Effector memory CD4-positive, alpha-beta T cell (primary cell): ENCODE results near the gene ELP1.
"Not testable (repeated sequence)": the region's sequence is repeated elsewhere in the genome, so short reads cannot be mapped to it uniquely, and the experiment has no call there.

Source experiments
- DNase-seq, 3 donors: peaks; one replicate each; pipeline ENCODE4 v3.0.0-alpha.2; 2020
- H3K27ac ChIP-seq: 2 replicates; pipeline ENCODE4 v1.7.0; 2013; ENCODE audit warnings: mild to moderate bottlenecking, low read length, moderate library complexity; ENCODE audit not compliant: insufficient read depth, poor library complexity, severe bottlenecking
- H3K27me3 ChIP-seq: replicated peaks from 2 replicates; pipeline ENCODE4 v1.7.0; 2013; ENCODE audit warnings: mild to moderate bottlenecking, low read length; ENCODE audit not compliant: insufficient read depth, control insufficient read depth, poor library complexity, severe bottlenecking
- H3K36me3 ChIP-seq: 2 replicates; pipeline ENCODE4 v1.7.0; 2013; ENCODE audit warnings: mild to moderate bottlenecking, low read length, moderate library complexity; ENCODE audit not compliant: control insufficient read depth, insufficient read depth
- H3K4me1 ChIP-seq: 2 replicates; pipeline ENCODE4 v1.7.0; 2013; ENCODE audit warnings: low read length, mild to moderate bottlenecking; ENCODE audit not compliant: control insufficient read depth, insufficient read depth, poor library complexity, severe bottlenecking
- H3K4me3 ChIP-seq: 2 replicates; pipeline ENCODE4 v1.7.0; 2013; ENCODE audit warnings: low read length, low read depth, mild to moderate bottlenecking; ENCODE audit not compliant: insufficient read depth, poor library complexity, severe bottlenecking
- H3K9me3 ChIP-seq: 2 replicates; pipeline ENCODE4 v1.7.0; 2013; ENCODE audit warnings: mild to moderate bottlenecking, low read length, moderate library complexity; ENCODE audit not compliant: control insufficient read depth

ELP1 gene

DNA sequence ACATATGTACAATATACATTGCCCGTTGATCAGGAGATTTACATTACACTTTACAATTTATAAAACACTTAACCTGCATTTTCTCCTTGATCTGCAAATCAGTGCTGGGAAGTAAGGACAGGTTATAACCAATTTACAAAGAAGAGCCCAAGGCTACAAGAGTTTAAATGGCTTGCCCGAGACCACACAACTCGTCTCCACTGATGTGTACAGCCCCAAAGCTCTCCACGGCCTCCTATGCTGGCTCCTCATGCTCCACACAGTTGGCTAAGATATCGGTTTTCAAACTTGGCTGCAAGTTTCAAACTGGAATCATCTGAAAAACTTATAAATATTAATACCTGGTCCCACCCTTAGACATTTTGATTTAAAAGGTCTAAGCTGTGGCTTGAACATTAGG lies 88.4 kb downstream of the ELP1 start:
- Histone ChIP-seq H3K9me3 (no peaks in the 10 kb centered on the region), H3K4me3 (no peak overlapping the region), H3K27me3 (no peaks in the 10 kb centered on the region), H3K4me1 (no peaks in the 10 kb centered on the region), H3K27ac (no peak overlapping the region), H3K36me3 (no peaks in the 10 kb centered on the region)
- no peak for DNase-seq

GRCh38 chr9:108844856-108845255 lies 89.1 kb downstream of the ELP1 start:
- Histone ChIP-seq H3K27me3 (no peaks in the 10 kb centered on the region), H3K36me3 (no peaks in the 10 kb centered on the region), H3K4me3 (no peak overlapping the region), H3K27ac (no peak overlapping the region), H3K4me1 (no peaks in the 10 kb centered on the region), H3K9me3 (no peaks in the 10 kb centered on the region)
- DNase-seq = no peak

GRCh38 chr9:108844391-108844790 lies 89.5 kb downstream of the ELP1 start:
- no peaks in the 10 kb centered on the region for H3K4me1 ChIP-seq
- no peak for DNase-seq
- no peak overlapping the region for H3K27ac ChIP-seq
- no peaks in the 10 kb centered on the region for H3K27me3 ChIP-seq
- no peaks in the 10 kb centered on the region for H3K9me3 ChIP-seq
- no peaks in the 10 kb centered on the region for H3K36me3 ChIP-seq
- H3K4me3 ChIP-seq = no peak overlapping the region

DNA sequence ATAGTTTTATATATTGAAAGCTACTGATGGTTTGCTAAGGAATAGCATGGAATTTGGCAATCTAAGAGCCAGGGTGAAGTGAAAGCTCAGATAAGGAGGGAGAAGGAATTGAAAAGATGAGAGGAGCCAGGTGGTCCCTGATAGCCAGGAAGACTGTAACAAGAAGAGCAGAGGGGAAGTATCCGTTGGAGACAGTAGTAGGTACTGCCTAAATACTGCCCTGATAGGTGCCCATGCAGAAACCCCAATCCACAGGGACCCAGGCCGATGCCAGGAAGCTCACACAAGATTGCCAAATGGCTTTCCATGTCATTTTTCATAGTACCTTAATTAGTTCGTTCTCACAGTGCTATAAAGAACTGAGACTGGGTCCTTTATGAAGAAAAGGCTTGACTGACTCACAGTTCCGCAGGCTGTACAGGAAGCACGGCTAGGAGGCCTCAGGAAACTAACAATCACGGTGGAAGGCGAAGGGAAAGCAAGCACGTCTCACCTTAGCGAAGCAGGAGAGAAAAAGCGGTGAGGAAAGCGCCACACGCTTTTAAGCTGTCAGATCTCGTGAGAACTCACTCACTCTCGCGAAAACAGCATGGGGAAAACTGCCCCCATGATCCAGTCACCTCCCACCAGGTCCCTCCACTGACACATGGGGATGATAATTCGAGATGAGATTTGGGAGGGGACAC lies 91.2 kb downstream of the ELP1 start:
- DNase-seq = no peak
- H3K27me3 ChIP-seq = no peaks in the 10 kb centered on the region
- no peaks in the 10 kb centered on the region for H3K9me3 ChIP-seq
- H3K4me3 ChIP-seq = no peak overlapping the region
- H3K4me1 ChIP-seq = no peaks in the 10 kb centered on the region
- H3K27ac ChIP-seq = no peak overlapping the region
- H3K36me3 ChIP-seq = no peaks in the 10 kb centered on the region

- H3K36me3 ChIP-seq, H3K27me3 ChIP-seq, H3K9me3 ChIP-seq, H3K27ac ChIP-seq, H3K4me1 ChIP-seq, DNase-seq, H3K4me3 ChIP-seq: not testable (repeated sequence)
Observed at GRCh38 chr9:108839561-108839960, 94.4 kb downstream of the ELP1 start.

DNA sequence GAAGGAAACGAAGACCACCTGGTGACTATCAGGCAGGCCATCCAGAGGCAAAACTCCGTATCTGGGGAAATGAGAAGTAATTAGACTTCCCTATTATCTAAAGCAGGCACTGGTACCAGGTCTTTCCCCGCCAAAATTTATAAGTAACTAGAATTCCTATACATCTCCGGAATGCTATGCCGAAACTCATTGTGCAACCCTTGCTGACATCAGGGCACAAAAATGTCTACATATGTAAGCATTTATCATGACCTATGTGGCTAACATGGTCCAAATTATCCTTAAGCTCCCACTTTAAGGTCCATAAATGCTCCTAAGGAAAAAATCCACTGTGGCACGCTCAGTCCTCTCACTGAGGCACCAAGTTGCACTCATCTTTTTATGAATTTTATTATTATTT lies 95.9 kb downstream of the ELP1 start:
- Histone ChIP-seq H3K36me3 (no peaks in the 10 kb centered on the region), H3K4me3 (no peak overlapping the region), H3K9me3 (no peaks in the 10 kb centered on the region), H3K27me3 (no peaks in the 10 kb centered on the region), H3K27ac (no peak overlapping the region), H3K4me1 (no peaks in the 10 kb centered on the region)
- no peak for DNase-seq

DNA sequence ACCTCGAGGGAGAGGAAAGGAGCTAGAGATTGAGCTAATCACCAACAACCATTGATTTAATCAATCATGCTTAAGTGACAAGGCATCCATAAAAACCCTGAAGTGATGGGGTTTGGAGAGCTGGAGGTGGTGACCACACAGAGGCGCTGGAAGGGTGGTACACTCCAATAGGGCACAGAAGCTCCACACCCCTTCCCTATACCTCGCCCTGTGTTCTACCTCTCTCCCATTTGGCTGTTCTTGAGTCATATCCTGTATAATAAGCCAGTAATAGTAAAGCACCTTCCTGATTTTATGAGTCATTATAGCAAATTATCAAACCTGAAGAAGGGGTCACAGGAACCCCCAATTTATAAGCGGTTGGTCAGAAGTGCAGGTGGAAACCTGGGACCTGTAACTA lies 96.4 kb downstream of the ELP1 start:
- no peak for DNase-seq
- H3K36me3 ChIP-seq = no peaks in the 10 kb centered on the region
- H3K9me3 ChIP-seq = no peaks in the 10 kb centered on the region
- no peaks in the 10 kb centered on the region for H3K4me1 ChIP-seq
- H3K4me3 ChIP-seq = no peak overlapping the region
- no peaks in the 10 kb centered on the region for H3K27me3 ChIP-seq
- H3K27ac ChIP-seq = no peak overlapping the region

DNA sequence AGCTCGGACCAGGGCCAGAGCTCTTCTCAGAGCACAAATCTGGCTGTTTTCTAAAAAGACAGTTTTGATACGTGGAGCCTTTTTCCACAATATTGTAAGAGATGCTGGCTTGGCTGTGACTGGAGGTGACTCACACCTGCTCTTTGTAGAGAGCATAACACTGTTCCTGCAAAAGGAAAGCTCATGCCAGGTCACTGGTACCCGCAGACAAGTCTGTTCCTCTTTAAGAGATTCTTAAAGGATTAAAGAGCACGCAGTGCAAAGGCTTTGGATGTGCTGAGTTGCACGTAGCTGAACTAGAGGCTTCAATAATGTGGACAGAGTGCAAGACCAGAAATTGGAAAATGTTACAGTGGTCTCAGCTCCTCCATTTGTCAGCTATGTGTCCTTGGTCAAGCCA lies 97.1 kb downstream of the ELP1 start:
- H3K27ac ChIP-seq = no peak overlapping the region
- no peak overlapping the region for H3K4me3 ChIP-seq
- no peaks in the 10 kb centered on the region for H3K4me1 ChIP-seq
- no peaks in the 10 kb centered on the region for H3K36me3 ChIP-seq
- H3K27me3 ChIP-seq = no peaks in the 10 kb centered on the region
- DNase-seq = no peak
- H3K9me3 ChIP-seq = no peaks in the 10 kb centered on the region

GRCh38 chr9:108836319-108836718 lies 97.6 kb downstream of the ELP1 start:
- no peaks in the 10 kb centered on the region for H3K4me1 ChIP-seq
- no peak overlapping the region for H3K27ac ChIP-seq
- no peak overlapping the region for H3K4me3 ChIP-seq
- DNase-seq = no peak
- H3K9me3 ChIP-seq = no peaks in the 10 kb centered on the region
- no peaks in the 10 kb centered on the region for H3K36me3 ChIP-seq
- H3K27me3 ChIP-seq = no peaks in the 10 kb centered on the region

- Histone ChIP-seq H3K27me3 (no peaks in the 10 kb centered on the region), H3K9me3 (no peaks in the 10 kb centered on the region), H3K4me1 (no peaks in the 10 kb centered on the region), H3K36me3 (no peaks in the 10 kb centered on the region), H3K4me3 (no peak overlapping the region), H3K27ac (no peak overlapping the region)
- no peak for DNase-seq
Observed at GRCh38 chr9:108835831-108836230, 98.1 kb downstream of the ELP1 start.
